ENCODE measurements around the gene GBX2. TPM values are rescaled to one million over a fixed set of nuclear protein-coding genes. Genes with fewer than 3 reads are reported as not detected.

GBX2 gene
- total and polyA plus RNA-seq, 2 experiments from 2014 or later: not detected

GRCh38 chr2:236127010-236127409 is 41.2 kb downstream of the GBX2 start:
- H3K9me2 ChIP-seq (ENCODE audit: insufficient read depth): no peaks in the 10 kb centered on the region
- no peaks in the 10 kb centered on the region for H3K79me2 ChIP-seq (ENCODE audit: insufficient read depth)
- no peak overlapping the region for H3K27ac ChIP-seq
- no peaks in the 10 kb centered on the region for H4K20me1 ChIP-seq (ENCODE audit: insufficient read depth)
- in situ Hi-C loops (cut with MboI): no loop called here
- H3K4me2 ChIP-seq (ENCODE audit: unreplicated experiment): no peak overlapping the region
- no peak overlapping the region for H3K9ac ChIP-seq
- TF ChIP-seq EZH2 (IDR thresholded peaks at IDR 0.05; ENCODE audit: insufficient read depth, poor library complexity, severe bottlenecking) (no peak), EZH2phosphoT487 (IDR thresholded peaks at IDR 0.05; ENCODE audit: insufficient read depth, low read depth) (no peak)
- H3F3A ChIP-seq (ENCODE audit: insufficient read depth): no peaks in the 10 kb centered on the region
- no peaks in the 10 kb centered on the region for H3K9me3 ChIP-seq (ENCODE audit: low read depth)
- no peaks in the 10 kb centered on the region for H3K4me1 ChIP-seq (ENCODE audit: insufficient read depth)
- H3K27me3 ChIP-seq (replicated peaks; ENCODE audit: insufficient read depth): no peaks in the 10 kb centered on the region
- H3K36me3 ChIP-seq (ENCODE audit: low read depth): no peaks in the 10 kb centered on the region; the same call in 1 of the 2 replicates
- WGBS, 2 experiments (ENCODE audit: low coverage in 1 of 2, low lambda C conversion rate in 2 of 2, missing lambda C conversion rate in 2 of 2): 88 to 89% methylated on average over 11 of the region's 11 CpGs
- no peak overlapping the region for H2AFZ ChIP-seq
- DNase-seq: no peak
- H3K4me3 ChIP-seq: no peak overlapping the region

- H2AFZ ChIP-seq: no peak overlapping the region
Observed at GRCh38 chr2:236125541-236125940, 42.6 kb downstream of the GBX2 start.

GRCh38 chr2:236124182-236124893 is 43.8 kb downstream of the GBX2 start:
- Histone ChIP-seq H3F3A (ENCODE audit: insufficient read depth) (no peaks in the 10 kb centered on the region), H3K27ac (no peak overlapping the region), H3K9ac (no peak overlapping the region), H3K4me1 (ENCODE audit: insufficient read depth) (no peaks in the 10 kb centered on the region), H2AFZ (no peak overlapping the region), H3K27me3 (replicated peaks; ENCODE audit: insufficient read depth) (no peaks in the 10 kb centered on the region), H3K36me3 (ENCODE audit: low read depth) (no peaks in the 10 kb centered on the region; the same call in 1 of the 2 replicates), H3K4me2 (ENCODE audit: unreplicated experiment) (no peak overlapping the region), H4K20me1 (ENCODE audit: insufficient read depth) (no peaks in the 10 kb centered on the region), H3K4me3 (no peak overlapping the region), H3K9me3 (ENCODE audit: low read depth) (no peaks in the 10 kb centered on the region), H3K79me2 (ENCODE audit: insufficient read depth) (no peaks in the 10 kb centered on the region), H3K9me2 (ENCODE audit: insufficient read depth) (no peaks in the 10 kb centered on the region)
- in situ Hi-C loops (cut with MboI): no loop called here
- DNase-seq: no peak
- WGBS, 2 experiments (ENCODE audit: low coverage in 1 of 2, low lambda C conversion rate in 2 of 2, missing lambda C conversion rate in 2 of 2): 95 to 98% methylated on average over 23 to 30 of the region's 30 CpGs
- TF ChIP-seq EZH2phosphoT487 (IDR thresholded peaks at IDR 0.05; ENCODE audit: insufficient read depth, low read depth) (no peak), EZH2 (IDR thresholded peaks at IDR 0.05; ENCODE audit: insufficient read depth, poor library complexity, severe bottlenecking) (no peak)

More at GRCh38 chr2:236125541-236125940, 42.6 kb downstream of the GBX2 start:
- Histone ChIP-seq H3K27me3 (replicated peaks; ENCODE audit: insufficient read depth) (no peaks in the 10 kb centered on the region), H3K79me2 (ENCODE audit: insufficient read depth) (no peaks in the 10 kb centered on the region), H4K20me1 (ENCODE audit: insufficient read depth) (no peaks in the 10 kb centered on the region), H3K9ac (no peak overlapping the region), H3K4me1 (ENCODE audit: insufficient read depth) (no peaks in the 10 kb centered on the region), H3K9me3 (ENCODE audit: low read depth) (no peaks in the 10 kb centered on the region), H3K4me2 (ENCODE audit: unreplicated experiment) (no peak overlapping the region), H3K36me3 (ENCODE audit: low read depth) (no peaks in the 10 kb centered on the region; the same call in 1 of the 2 replicates), H3K27ac (no peak overlapping the region), H3K4me3 (no peak overlapping the region), H3K9me2 (ENCODE audit: insufficient read depth) (no peaks in the 10 kb centered on the region), H3F3A (ENCODE audit: insufficient read depth) (no peaks in the 10 kb centered on the region)
- 92 to 94% methylated on average over 16 of the region's 16 CpGs for WGBS, 2 experiments (ENCODE audit: low coverage in 1 of 2, low lambda C conversion rate in 2 of 2, missing lambda C conversion rate in 2 of 2)
- no peak for DNase-seq
- TF ChIP-seq EZH2phosphoT487 (IDR thresholded peaks at IDR 0.05; ENCODE audit: insufficient read depth, low read depth): no peak
- in situ Hi-C loops (cut with MboI): no loop called here

GRCh38 chr2:236123716-236124115 is 44.5 kb downstream of the GBX2 start:
- WGBS, 2 experiments (ENCODE audit: low coverage in 1 of 2, low lambda C conversion rate in 2 of 2, missing lambda C conversion rate in 2 of 2): 94 to 97% methylated on average over 18 to 19 of the region's 19 CpGs
- DNase-seq: no peak
- Histone ChIP-seq H3K4me1 (ENCODE audit: insufficient read depth) (no peaks in the 10 kb centered on the region), H2AFZ (no peak overlapping the region), H3K4me2 (ENCODE audit: unreplicated experiment) (no peak overlapping the region), H3K9me2 (ENCODE audit: insufficient read depth) (no peaks in the 10 kb centered on the region), H3K9me3 (ENCODE audit: low read depth) (no peaks in the 10 kb centered on the region), H3K36me3 (ENCODE audit: low read depth) (no peaks in the 10 kb centered on the region; the same call in 1 of the 2 replicates), H4K20me1 (ENCODE audit: insufficient read depth) (no peaks in the 10 kb centered on the region), H3F3A (ENCODE audit: insufficient read depth) (no peaks in the 10 kb centered on the region), H3K4me3 (no peak overlapping the region), H3K27me3 (replicated peaks; ENCODE audit: insufficient read depth) (no peaks in the 10 kb centered on the region), H3K9ac (no peak overlapping the region), H3K27ac (no peak overlapping the region), H3K79me2 (ENCODE audit: insufficient read depth) (no peaks in the 10 kb centered on the region)
- in situ Hi-C loops (cut with MboI): no loop called here
- no peak for TF ChIP-seq EZH2phosphoT487 (IDR thresholded peaks at IDR 0.05; ENCODE audit: insufficient read depth, low read depth)
- no peak for TF ChIP-seq EZH2 (IDR thresholded peaks at IDR 0.05; ENCODE audit: insufficient read depth, poor library complexity, severe bottlenecking)
